ENCODE data around the gene TXN2.

Gene TXN2

DNA sequence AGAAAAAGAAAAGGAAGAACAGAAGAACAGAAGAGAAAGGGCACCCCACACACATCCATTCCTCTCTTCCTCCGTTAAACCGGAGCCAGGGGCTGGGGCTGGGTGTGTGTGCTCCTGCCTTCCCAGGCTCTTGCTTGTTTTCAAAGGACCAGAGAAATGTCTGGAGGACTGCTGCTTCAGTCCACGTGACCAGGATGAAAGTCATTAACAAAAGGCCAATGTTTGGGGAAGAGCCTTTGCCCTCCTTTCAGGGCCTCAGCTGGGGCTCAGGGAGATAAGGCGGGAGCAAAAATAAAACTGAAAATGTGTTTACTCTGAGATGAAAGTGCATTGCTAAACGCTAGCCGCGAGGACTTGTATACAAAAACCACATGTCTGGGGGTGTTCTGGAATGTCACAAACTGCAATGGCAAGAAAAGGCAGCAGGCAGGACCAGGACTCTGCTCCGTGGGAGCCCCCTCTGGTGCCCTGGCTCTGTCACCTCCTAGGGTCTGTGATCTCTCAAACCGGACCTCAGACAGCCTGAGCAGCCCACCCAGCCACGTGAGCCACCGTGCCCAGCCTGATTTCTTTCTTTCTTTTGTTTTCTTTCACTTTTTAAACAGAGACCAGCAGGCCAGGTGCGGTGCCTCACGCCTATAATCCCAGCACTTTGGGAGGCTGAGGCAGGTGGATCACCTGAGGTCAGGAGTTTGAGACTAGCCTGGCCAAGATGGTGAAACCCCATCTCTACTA, 62.1 kb downstream of the TXN2 start:
- Histone ChIP-seq H3K27me3 (ENCODE audit: control insufficient read depth in 1 of 2, insufficient read depth in 2 of 2, low read length in 2 of 2) (no peaks in the 10 kb centered on the region), H3K27ac (ENCODE audit: low read depth, low read length) (peak overlapping the region; percentile 81), H3K4me3 (ENCODE audit: low read depth in 1 of 2, low read length in 2 of 2) (peak overlapping the region; percentile 38 to 46), H3K4me1 (ENCODE audit: control insufficient read depth in 1 of 2, insufficient read depth in 2 of 2, low read length in 2 of 2) (peaks cover 26 to 46% of the 10 kb centered on the region in 2 donors), H3K36me3 (ENCODE audit: control insufficient read depth in 1 of 2, insufficient read depth in 2 of 2, low read length in 2 of 2) (no peaks in the 10 kb centered on the region), H3K9me3 (ENCODE audit: control insufficient read depth in 1 of 2, low read length in 2 of 2) (no peaks in the 10 kb centered on the region), H3K9ac (ENCODE audit: low read depth in 1 of 2, low read length in 2 of 2) (peak overlapping the region; percentile 23 to 24)

- Histone ChIP-seq H3K27ac (ENCODE audit: low read depth, low read length) (peak overlapping the region; percentile 46), H3K9me3 (ENCODE audit: control insufficient read depth in 1 of 2, low read length in 2 of 2) (no peaks in the 10 kb centered on the region), H3K36me3 (ENCODE audit: control insufficient read depth in 1 of 2, insufficient read depth in 2 of 2, low read length in 2 of 2) (no peaks in the 10 kb centered on the region), H3K27me3 (ENCODE audit: control insufficient read depth in 1 of 2, insufficient read depth in 2 of 2, low read length in 2 of 2) (no peaks in the 10 kb centered on the region), H3K9ac (ENCODE audit: low read depth in 1 of 2, low read length in 2 of 2) (peak overlapping the region; percentile 5 to 57), H3K4me3 (ENCODE audit: low read depth in 1 of 2, low read length in 2 of 2) (no peak overlapping the region), H3K4me1 (ENCODE audit: control insufficient read depth in 1 of 2, insufficient read depth in 2 of 2, low read length in 2 of 2) (peaks cover 21 to 34% of the 10 kb centered on the region in 2 donors)
Measured at GRCh38 chr22:36417281-36417686, 64.2 kb downstream of the TXN2 start.
